Brain microvascular endothelial cell (primary cell): ENCODE measurements around the gene RUNX3.
"Not testable (repeated sequence)": the region's sequence is repeated elsewhere in the genome, so short reads cannot be mapped to it uniquely, and the experiment has no call there.

ENCODE experiments used
- DNase-seq: peaks from one replicate; pipeline ENCODE4 v3.0.0-alpha.2; 2020
- H3K27ac ChIP-seq: fragments of 250-450 bp; sonication (Bioruptor Pico); 2 replicates; pipeline ENCODE4 v1.5.1; 2020; ENCODE audit warnings: mild to moderate bottlenecking, moderate library complexity
- H3K27me3 ChIP-seq: fragments of 250-450 bp; sonication (Bioruptor Pico); replicated peaks from 2 replicates; pipeline ENCODE4 v1.5.1; 2020; ENCODE audit warnings: mild to moderate bottlenecking
- H3K36me3 ChIP-seq: fragments of 250-450 bp; sonication (Bioruptor Pico); replicated peaks from 2 replicates; pipeline ENCODE4 v1.5.1; 2020; ENCODE audit warnings: mild to moderate bottlenecking
- H3K4me3 ChIP-seq: 2 replicates; pipeline ENCODE4 v1.5.1; 2011; ENCODE audit warnings: low read depth, mild to moderate bottlenecking, control low read depth, low read length, moderate library complexity
- in situ Hi-C: cut with HindIII; loops from 2 replicates; pipeline ENCODE4 v1.10.0; 2017; ENCODE audit warnings: low sequenced_read_pairs, low pct_ligation_motif_present
- TF ChIP-seq, protein P1 (sequence below): IDR thresholded peaks from 2 replicates; pipeline ENCODE4 v1.5.1; 2011; ENCODE audit warnings: low read depth, mild to moderate bottlenecking, moderate library complexity, low read length, control low read depth, inconsistent platforms; ENCODE audit errors: missing control alignments

The RUNX3 gene

GRCh38 chr1:24930260-24931145 is at the start of gene RUNX3:
RUNX3 (minus strand) TSS chr1:24930276; CDS start chr1:24929868, 408 bp downstream.
- Histone ChIP-seq H3K27ac (peak within 1 kb of the TSS; percentile 23), H3K36me3 (no peaks in the 10 kb centered on the region), H3K27me3 (no peaks in the 10 kb centered on the region), H3K4me3 (peak within 1 kb of the TSS; percentile 60)
- in situ Hi-C loops: no loop called here
- TF ChIP-seq, protein P1, sequence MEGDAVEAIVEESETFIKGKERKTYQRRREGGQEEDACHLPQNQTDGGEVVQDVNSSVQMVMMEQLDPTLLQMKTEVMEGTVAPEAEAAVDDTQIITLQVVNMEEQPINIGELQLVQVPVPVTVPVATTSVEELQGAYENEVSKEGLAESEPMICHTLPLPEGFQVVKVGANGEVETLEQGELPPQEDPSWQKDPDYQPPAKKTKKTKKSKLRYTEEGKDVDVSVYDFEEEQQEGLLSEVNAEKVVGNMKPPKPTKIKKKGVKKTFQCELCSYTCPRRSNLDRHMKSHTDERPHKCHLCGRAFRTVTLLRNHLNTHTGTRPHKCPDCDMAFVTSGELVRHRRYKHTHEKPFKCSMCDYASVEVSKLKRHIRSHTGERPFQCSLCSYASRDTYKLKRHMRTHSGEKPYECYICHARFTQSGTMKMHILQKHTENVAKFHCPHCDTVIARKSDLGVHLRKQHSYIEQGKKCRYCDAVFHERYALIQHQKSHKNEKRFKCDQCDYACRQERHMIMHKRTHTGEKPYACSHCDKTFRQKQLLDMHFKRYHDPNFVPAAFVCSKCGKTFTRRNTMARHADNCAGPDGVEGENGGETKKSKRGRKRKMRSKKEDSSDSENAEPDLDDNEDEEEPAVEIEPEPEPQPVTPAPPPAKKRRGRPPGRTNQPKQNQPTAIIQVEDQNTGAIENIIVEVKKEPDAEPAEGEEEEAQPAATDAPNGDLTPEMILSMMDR: no peak
- DNase-seq: no peak

- H3K36me3 ChIP-seq, H3K27me3 ChIP-seq, in situ Hi-C loops, H3K4me3 ChIP-seq, H3K27ac ChIP-seq, DNase-seq: not testable (repeated sequence)
Measured at GRCh38 chr1:24979232-24979631, 49.2 kb upstream of the RUNX3 start.

DNA sequence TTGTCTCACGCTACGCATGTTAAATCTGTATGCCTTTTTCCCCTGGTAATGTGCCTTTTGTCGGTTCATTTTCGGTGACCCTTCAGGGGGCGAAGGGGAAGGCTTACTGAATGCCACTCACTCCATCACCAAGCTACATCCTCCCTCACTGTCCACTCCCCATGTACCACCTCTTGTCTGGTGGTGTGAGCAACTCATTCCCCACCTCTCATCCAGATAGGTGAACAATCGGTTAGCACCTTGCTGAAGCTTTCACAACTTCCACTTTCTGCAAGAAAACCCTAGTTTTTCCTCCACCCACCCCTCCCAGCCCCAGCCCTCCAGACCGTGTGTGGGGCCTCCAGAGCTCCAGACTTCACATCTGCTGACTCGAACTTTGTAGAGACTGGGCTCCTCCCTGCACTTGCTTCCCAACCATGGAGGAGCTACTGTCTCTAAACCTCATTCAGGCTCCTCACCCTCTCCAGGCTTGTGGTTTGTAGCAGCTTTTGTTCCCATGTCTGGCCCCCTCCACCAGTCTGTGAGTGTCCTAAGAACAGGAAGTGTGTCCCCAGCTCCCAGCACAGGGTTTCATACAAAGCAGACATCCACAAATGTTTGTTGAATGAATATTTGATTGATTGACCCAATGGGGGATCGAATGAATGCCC is 48.4 kb upstream of the RUNX3 start:
- no peak for DNase-seq
- in situ Hi-C loops: no loop called here
- TF ChIP-seq, protein P1: no peak
- Histone ChIP-seq H3K36me3 (no peaks in the 10 kb centered on the region), H3K27ac (no peak overlapping the region), H3K4me3 (no peak overlapping the region), H3K27me3 (no peaks in the 10 kb centered on the region)

DNA sequence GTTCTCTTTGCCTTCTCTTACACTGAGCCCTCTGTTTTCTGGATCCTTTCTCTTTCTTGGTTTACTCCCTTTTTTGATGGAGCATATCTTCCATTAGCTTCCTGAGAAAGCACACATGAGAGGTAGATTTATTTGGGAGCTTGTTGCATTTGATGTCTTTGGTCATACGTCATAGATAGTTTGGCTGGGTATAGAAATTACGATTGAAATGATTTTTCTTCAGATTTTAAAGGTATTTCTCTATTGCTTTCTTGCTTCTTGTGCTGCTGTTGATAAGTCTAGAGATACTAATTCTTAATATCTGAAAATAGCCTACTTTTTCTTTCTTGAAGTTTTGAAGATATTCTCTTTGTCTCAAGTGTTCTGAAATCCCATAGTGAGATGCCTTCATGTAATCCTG is 45.3 kb upstream of the RUNX3 start:
- in situ Hi-C loops: no loop called here

DNA sequence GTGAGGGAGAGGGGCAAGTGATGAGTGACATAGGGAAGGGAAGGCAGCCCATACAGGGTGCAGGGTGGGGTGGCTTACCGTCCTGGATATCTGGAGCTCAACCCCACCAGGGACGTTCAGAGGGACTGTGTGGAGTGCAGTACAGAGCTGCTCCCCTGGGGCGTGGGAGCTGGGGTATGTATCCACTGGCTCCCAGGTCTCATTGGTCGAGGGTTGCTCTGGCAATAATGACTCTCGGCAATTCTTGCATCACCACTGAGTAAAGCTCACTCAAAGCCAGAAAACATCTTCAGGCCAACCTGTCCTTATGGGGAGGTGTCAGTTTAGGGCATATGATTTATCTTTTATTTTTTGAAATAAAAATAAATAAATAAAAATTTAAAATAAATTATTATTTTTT is 43.2 kb upstream of the RUNX3 start:
- in situ Hi-C loops: no loop called here
- TF ChIP-seq, protein P1: no peak

More for the DNA sequence above, 45.3 kb upstream of the RUNX3 start:
- no peak for DNase-seq
- TF ChIP-seq, protein P1: no peak
- Histone ChIP-seq H3K36me3 (no peaks in the 10 kb centered on the region), H3K27me3 (no peaks in the 10 kb centered on the region), H3K27ac (no peak overlapping the region), H3K4me3 (no peak overlapping the region)

DNA sequence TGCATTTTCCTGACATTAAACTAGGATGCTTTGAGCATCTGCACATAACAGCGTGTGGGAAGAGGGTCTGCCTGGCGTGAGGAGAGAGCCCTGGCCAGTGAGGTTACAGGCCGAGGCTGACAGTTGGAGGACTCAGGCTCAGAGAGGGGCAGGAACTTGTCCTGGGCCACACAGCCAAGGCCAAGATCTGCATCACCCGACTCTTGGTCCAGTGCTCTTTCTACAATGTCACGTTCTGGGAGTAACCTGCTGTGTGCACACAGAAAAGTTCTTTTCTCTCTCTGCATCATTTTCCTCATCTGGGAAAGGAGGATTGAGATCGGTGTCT is 42.8 kb upstream of the RUNX3 start:
- in situ Hi-C loops: no loop called here
- Histone ChIP-seq H3K36me3 (no peaks in the 10 kb centered on the region), H3K27ac (no peak overlapping the region), H3K4me3 (no peak overlapping the region), H3K27me3 (no peaks in the 10 kb centered on the region)
- DNase-seq: no peak
- TF ChIP-seq, protein P1: no peak

More for the DNA sequence above, 43.2 kb upstream of the RUNX3 start:
- Histone ChIP-seq H3K27me3 (no peaks in the 10 kb centered on the region), H3K36me3 (no peaks in the 10 kb centered on the region), H3K27ac (no peak overlapping the region), H3K4me3 (no peak overlapping the region)
- no peak for DNase-seq
